ENCODE results near the gene DXO.
"Not testable (repeated sequence)": the region's sequence is repeated elsewhere in the genome, so short reads cannot be mapped to it uniquely, and the experiment has no call there.

DNA sequence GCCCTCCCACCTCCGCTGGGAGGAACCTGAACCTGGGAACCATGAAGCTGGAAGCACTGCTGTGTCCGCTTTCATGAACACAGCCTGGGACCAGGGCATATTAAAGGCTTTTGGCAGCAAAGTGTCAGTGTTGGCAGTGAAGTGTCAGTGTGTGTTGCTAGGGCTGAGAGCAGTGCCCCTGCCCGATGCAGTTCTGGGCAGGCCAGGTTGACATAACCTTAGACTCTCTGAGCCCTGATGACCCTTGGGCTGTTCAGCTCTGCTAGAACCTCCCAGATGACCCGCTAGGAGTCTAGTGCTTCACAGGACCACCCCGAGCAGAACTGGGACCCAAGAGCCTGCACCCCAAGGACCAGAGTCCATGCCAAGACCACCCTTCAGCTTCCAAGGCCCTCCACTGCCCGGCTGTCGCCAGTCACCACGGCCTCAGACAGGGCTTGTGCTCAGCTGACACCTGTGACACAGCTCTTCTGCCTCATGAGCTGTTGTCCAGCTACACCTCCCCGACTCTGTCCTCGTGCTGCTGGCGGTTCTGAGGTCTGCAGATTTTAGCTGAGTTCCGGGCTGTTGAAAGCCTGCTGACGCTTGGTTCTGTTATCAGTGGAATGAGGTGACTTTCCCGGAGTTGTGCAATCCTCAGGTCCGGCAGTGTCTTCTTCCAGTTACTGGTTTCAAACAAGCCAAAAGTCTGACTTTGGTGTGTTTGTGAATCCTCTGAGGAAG, 30.8 kb upstream of the DXO start:
- TF ChIP-seq, protein P1, sequence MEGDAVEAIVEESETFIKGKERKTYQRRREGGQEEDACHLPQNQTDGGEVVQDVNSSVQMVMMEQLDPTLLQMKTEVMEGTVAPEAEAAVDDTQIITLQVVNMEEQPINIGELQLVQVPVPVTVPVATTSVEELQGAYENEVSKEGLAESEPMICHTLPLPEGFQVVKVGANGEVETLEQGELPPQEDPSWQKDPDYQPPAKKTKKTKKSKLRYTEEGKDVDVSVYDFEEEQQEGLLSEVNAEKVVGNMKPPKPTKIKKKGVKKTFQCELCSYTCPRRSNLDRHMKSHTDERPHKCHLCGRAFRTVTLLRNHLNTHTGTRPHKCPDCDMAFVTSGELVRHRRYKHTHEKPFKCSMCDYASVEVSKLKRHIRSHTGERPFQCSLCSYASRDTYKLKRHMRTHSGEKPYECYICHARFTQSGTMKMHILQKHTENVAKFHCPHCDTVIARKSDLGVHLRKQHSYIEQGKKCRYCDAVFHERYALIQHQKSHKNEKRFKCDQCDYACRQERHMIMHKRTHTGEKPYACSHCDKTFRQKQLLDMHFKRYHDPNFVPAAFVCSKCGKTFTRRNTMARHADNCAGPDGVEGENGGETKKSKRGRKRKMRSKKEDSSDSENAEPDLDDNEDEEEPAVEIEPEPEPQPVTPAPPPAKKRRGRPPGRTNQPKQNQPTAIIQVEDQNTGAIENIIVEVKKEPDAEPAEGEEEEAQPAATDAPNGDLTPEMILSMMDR (IDR thresholded peaks at IDR 0.05), result not testable (repeated sequence)
- TF ChIP-seq POLR2A (IDR thresholded peaks at IDR 0.05), result not testable (repeated sequence)

Data from right lobe of liver (tissue), 4 donors.